GM13977 (cell line): ENCODE data around the gene RAB3C.

Source experiments
- DNase-seq: peaks from one replicate; pipeline ENCODE4 v3.0.0; 2012; ENCODE audit warnings: low spot score
- CTCF ChIP-seq: IDR thresholded peaks from 2 replicates; pipeline ENCODE4 v1.5.1; 2012; ENCODE audit warnings: mild to moderate bottlenecking, control low read depth; ENCODE audit not compliant: insufficient read depth; ENCODE audit errors: extremely low read depth, missing control alignments
- in situ Hi-C: fragments of 300-500 bp; cut with MboI; formaldehyde crosslinking; loops from one replicate; pipeline ENCODE4 v1.12.0; 2022; ENCODE audit warnings: low sequenced_read_pairs, low pct_unique_long_range_greater_than_20kb, mixed read lengths, inconsistent platforms; ENCODE audit not compliant: unreplicated experiment

The RAB3C gene

GRCh38 chr5:58615972-58616371 is 33.1 kb downstream of the RAB3C start:
- DNase-seq, result no peak
- in situ Hi-C loops, result no loop called here
- no peak for TF ChIP-seq CTCF

- no peak for DNase-seq
- in situ Hi-C loops, result no loop called here
- no peak for TF ChIP-seq CTCF
Observed at GRCh38 chr5:58617241-58617640, 34.4 kb downstream of the RAB3C start.

- TF ChIP-seq CTCF, result no peak
- DNase-seq, result no peak
- in situ Hi-C loops, result no loop called here
Observed at GRCh38 chr5:58620336-58620735, 37.5 kb downstream of the RAB3C start.

GRCh38 chr5:58622936-58623871 is 40.3 kb downstream of the RAB3C start:
- no peak for DNase-seq
- in situ Hi-C loops, result no loop called here
- no peak for TF ChIP-seq CTCF

GRCh38 chr5:58628626-58629025 is 45.8 kb downstream of the RAB3C start:
- no peak for DNase-seq
- in situ Hi-C loops, result no loop called here

GRCh38 chr5:58629271-58630159 is 46.6 kb downstream of the RAB3C start:
- no peak for TF ChIP-seq CTCF
- DNase-seq, result no peak
- in situ Hi-C loops, result no loop called here

More at GRCh38 chr5:58628626-58629025, 45.8 kb downstream of the RAB3C start:
- no peak for TF ChIP-seq CTCF
